GM21360 (cell line): Measurements from ENCODE around the gene CEBPB.
"Not testable (repeated sequence)": the region's sequence is repeated elsewhere in the genome, so short reads cannot be mapped to it uniquely, and the experiment has no call there.

Source experiments
- ATAC-seq: cut with Tn5 transposase; IDR thresholded peaks from one replicate; pipeline ENCODE4 v1.9.1; 2021; ENCODE audit warnings: mild to moderate bottlenecking, moderate library complexity; ENCODE audit not compliant: unreplicated experiment

The CEBPB gene

DNA sequence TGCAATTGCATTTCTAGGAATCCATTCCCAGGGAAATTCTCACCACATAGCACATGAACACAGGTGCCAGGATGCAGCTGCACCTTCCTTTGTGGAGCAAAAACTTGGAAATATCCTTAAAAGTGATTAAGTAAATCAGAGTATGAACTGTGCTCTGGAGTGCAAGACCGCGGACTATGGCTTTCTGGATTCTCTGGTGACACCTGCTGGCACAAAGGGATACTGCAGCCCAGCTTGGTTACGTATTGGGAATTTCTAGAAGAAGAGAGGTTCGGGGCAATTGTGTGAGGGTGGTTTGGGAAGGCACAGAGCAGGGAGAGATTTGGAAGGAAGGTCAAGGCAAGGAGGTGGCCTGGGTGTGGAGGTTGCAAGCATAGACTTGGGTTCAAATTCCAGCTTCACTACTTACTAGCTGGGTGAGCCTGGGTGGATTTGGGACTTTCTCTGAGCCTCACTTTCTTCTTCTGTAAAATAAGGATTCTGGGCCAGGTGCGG, 21.3 kb upstream of the CEBPB start:
- ATAC-seq = no peak

DNA sequence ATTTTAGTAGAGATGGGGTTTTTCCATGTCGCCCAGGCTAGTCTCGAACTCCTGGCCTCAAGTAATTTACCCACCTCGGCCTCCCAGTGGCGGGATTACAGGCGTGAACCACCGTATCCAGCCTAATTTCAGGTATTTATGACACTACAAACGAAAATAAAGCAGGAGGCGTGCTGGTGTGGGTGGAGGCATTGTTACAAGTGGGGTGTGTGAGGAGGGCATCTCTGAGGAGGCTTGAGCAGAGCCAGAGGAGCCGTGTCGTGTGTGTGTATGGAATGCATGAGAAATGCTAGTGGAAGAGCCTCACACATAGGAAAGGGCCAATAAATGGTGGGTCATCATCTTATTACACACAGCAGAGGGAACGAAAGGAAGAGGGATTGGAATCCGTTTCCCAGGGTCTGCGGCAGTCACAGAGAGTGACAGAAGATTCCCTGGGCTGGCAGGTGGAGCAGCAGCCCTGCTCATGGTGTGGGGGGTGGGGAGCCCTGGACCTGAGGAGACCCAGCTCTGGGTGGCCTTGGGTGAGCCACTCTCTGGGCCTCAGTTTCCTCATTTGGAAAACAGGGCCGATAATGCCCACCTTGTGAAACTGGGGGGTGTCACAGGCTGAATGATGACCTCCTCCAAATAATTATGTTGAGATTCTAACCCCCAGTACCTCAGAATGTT, 19.9 kb upstream of the CEBPB start:
- ATAC-seq = no peak

DNA sequence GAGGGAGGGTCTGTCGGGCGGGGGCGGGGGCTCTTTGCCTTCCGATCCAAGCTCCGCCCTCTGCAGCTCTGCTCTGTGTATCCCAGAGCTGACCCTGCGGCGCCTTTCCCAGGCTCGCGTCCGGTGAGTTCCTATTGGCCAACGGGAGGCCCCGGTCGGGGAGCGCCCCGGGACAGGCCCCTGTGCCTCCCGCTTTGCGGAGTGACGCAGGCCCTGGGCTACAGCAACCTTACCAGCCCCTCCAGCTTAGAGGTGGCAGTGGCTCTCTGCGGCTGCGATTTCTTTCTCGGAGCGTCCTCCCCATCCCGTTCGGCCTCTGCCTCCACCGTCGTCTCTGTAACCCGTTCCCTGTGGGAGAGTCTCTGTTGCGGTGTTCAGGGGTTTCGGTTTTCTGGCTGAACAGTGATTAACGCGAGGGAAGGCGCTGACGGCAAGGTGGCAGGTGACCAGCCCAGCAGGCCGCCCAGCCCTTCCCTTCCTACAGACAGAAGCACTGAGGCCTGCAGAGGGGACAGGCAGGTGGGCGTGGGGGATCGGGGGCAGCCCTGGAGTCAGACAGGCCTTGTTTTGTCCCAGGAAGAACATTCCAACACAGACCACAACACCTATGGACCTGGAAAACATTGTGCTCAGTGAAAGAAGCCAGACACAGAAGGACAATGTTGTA, 18.1 kb upstream of the CEBPB start:
- ATAC-seq = no peak

DNA sequence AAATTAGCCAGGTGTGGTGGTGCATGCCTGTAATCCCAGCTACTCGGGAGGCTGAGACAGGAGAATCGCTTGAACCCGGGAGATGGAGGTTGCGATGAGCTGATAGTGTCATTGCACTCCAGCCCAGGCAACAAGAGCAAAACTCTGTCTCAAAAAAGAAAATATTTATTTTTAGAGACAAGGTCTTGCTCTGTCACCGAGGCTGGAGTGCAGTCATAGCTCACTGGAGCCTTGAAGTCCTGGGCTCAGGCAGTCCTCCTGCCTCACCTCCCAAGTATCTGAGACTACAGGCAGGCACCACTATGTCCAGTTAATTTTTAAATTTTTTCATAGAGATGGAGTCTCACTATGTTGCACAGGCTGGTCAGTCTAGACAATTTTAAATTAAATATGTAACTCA, 16.2 kb upstream of the CEBPB start:
- ATAC-seq = no peak

DNA sequence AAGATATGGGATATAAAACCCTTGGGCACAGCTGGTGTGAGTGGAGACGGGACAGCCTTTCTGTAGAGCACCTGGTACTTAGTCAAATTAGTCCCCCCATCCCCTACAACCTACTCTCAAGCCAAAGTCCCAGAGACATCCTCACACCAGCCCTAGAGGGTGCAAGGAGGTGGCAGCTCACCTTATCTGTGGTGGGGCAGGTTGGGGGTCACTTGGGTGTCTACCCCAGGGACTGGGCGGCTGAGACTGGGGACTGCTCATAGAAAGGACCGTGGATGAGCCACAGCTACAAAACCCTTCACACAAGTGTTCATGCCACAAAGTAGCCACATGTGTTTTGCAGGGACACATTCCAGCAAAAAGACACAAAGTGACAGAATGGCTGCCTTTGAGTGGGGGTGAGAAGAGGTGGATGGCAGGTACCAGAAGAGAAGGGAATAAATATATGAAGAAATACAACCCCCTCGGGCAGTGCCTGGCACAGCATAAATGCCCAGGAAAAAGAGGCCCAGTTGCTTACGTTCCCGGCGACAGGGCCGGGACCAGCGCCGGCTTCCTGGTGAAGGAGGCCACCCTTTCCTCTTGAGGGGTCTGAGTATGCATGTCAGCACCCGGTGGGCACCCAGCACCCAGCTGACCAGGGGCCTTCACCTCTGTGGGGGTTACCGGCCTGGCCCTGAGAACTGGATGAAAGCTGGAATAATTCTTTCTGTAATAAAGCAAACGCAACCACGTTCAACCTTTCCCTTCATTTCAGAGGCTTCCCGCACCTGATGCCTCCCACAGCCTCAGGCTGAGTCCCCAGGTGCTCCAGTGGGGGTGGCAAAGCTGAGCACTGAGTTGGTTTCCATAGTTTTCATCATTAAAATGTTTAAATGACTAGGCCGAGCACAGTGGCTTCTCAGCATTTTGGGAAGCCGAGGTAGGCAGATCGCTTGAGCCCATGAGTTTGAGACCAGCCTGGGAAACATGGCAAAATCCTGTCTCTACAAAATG, 14.4 kb upstream of the CEBPB start:
- no peak for ATAC-seq

DNA sequence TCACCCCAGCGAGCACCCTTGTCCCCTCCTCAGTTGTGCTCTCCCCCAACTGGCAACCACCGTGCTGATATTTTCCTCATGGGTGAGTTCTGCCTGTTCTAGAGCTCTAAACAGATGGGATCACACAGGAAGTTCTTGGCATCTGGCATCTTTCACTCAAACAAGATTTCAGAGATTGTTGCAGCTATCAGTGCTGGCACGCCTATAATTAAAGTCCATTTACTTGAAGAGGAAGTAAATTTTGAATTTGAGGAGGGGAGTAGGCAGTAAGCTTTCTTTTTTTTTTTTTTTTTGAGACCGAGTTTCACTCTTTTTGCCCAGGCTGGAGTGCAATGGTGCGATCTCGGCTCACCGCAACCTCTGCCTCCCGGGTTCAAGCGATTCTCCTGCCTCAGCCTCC, 12.0 kb upstream of the CEBPB start:
- ATAC-seq = not testable (repeated sequence)

DNA sequence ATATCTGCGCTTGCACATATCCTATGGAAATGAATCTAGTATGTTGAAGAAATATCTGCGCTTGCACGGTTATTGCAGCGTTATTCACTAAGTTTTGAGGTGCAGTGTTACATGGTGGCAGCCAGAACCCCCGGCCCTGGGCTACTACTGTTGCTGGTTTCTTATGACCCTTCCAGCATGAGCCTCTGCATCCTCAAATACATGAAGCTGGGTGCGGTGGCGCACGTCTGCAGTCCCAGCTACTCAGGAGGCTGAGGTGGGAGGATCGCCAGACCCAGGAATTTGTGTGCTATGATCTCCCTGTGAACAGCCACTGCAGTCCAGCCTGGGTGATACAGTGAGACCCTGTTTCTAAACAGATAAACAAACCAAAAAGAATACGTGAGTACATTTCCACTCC, 9.3 kb upstream of the CEBPB start:
- ATAC-seq = no peak

DNA sequence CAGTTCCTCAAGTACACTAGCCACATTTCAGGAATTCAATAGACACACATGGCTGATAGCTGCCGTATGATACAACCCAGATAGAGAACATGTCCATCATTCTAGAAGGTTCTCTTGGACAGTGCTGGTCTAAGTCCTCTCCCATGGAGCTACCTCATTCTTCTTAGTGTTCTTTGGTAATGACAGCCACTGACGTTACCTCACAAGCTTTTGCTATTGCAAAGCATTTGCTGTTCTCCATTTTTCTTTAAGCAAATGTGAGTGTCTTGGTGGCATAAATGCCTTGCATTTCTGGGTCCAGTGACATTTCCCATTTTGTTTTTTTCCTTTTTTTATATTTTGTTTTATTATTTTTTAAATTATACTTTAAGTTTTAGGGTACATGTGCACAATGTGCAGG, 8.3 kb upstream of the CEBPB start:
- ATAC-seq = no peak

DNA sequence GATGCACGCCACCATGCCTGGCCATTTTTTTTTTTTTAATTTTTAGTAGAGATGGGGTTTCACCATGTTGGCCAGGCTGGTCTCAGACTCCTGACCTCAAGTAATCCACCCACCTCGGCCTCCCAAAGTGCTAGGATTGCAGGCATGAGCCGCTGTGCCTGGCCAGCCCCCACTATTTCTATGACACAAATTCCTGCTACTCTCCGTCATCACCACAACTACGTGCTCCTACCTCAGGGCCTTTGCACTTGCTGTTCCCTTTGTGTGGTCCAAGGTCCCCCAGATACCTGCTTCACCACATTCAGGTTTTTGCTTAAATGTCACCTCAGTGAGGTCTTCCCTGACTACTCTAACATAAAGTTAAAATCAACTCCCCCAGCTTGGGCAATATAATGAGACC, 5.2 kb upstream of the CEBPB start:
- no peak for ATAC-seq

DNA sequence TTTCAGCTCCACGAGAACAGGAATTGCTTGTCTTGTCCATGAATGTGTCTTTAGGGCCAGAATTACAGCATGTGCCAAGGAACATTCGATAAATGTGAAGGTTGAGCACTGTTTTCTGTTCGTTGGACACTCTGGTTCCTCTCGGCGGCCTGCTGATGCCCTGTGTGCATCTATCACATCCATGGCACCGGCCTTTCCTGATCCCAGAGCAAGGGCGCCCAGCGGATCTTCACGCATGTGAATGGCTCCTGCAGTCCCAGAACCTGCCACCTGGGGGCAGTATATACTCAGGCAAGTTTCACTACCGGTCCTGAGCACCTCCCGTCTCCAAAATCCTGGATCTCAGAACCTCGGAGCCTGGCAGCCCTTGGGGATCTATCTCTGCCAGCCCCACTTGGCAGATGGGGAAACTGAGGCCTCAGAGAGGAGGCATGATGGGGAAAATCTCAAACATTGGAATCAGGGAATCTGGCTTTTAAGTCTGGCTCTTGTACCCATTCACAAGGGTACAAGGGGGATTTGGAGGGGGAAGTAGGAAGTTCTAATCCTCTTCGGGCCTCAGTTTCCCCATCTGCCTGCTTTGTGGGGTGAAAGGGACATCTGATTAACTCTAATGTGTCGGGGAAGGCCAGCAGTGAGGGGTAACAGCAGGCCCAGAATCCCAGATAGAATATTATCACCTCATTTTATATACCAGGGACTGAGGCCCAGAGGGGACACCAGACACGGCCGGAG, 4.3 kb upstream of the CEBPB start:
- ATAC-seq = no peak

DNA sequence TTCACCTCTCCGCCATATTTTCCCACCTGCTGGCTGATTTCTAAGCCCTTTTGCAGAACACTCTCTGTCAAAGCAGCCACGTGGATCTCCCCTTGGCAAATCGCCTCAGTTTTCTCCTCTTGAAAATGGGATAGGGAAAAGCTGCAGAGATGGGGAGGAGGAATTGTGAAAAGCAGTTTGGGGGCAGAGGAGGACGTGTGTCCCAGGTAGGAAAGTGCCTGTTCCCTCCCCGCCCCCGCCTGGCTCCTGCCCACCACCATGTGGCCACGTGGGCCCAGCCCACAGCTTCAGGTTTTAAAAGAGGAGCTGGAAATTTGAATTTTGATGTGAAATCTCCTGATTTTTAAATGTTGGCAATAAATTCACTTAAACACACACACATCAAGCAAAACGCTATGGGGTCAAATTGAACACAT, 3.6 kb upstream of the CEBPB start:
- ATAC-seq = no peak

DNA sequence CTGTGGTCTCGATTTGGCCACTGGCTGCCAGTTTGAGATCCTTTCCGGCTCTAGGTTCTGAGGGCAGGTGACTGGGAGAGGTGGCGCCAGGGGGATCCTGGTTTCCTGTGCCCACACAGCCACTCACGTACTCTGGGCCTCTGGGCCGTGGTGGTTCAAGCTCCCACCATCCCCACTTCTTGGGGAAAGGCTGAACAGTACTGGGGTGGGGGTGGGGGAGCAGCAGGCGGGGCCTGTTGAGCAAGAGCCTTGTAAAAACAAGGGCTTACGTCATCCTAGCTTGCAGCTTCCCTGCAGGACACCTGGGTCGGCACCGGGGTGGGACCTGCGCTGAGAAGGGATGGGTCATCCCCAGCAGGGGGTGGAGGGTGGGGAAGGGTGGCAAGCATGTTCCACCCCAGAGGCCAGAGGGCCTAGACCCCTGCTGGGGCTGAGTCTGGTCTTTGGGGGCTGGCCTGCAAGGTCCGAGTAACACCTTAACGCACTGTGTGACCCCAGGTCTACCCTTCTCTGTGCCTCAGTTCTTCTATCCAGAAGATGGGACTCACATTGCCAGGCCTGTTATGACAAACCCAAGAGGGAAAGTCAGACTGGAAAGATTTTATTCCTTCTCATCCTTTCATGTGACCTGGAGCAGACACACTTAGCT, 3.1 kb upstream of the CEBPB start:
- ATAC-seq = no peak

DNA sequence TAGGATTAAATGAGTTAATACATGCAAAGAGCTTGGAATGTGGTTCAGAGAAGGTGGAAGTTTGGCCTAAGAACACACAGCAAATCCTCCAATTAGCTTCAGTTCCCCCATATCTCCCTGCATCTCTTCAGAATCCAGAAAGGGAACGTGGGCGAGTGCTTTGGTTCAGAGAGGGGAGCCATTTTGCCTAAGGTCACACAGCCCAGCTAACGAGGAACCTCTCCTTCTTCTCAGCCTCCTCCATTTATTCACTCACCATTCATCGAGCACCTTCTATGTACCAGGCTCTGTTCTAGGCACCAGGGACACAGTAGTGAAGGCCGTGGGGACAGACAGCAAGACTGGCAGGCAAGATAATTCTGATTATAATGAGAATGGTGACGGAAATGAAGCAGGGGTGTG, 2.3 kb upstream of the CEBPB start:
- no peak for ATAC-seq

DNA sequence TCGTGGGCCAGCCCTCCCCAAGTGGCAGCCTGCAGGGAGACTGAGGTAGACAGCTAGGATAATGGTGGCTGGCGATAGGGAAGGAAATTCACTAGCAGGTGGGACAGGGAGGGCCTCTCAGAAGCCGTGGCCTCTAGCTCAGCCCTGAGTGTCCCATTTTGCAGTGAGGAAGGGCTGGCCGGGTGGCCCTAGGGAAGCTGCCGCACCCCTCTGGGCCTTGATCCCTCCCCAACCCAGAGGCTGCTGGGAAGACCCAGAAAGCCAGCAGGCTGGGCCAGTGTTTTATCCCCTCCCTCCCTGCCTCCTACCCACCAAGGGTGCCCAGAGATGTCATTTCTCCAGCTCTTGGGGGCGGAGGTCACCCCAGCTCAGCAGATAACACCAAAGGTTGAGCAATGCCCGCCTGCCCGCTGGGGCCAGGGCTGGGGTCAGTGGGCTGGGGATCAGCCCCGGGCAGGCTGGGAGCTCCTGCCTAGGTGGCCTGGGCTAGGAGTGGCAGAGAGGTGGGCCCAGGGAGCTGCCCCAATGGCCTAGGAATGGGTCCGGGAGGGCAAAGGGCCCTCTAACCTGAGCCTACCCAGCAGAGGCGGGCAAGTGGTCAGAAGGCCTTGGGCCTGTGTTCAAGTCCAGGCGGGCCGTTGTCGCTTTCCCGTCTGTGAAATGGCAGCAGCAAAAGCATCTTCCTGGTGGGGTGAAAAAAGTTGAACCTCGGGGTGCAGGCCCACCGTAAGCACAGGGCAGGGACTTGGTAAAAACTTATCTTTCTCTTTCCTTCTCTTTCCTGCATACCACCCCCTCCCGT, 1.6 kb upstream of the CEBPB start:
- ATAC-seq = no peak

DNA sequence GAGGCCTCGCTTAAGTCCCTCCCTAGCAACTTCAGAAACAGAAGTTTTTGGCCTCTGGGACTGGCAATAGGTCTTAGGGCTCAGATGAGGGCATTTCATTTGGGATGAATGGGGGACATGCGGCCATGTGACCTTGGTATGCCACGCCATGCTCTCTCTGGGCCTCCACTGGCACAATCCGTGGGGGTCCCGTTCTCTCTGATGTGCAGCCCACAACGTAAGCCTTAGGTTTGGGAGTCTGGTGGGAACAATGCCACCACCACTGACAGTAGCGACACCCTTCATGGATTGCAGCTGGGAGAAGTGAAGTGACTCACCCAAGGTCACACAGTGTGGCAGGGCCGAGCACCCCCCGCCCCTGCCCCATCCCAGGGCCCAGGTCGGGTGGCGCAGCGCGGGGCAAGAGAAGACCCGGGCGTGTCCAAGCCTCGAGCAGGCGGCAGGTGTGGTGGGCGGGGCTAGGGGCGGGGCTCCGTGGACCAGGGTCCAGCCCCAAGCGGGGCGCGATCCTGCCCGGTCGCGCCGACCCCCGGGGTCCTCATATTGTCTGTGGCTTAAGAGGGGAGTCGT, 864 bp upstream of the CEBPB start:
- no peak for ATAC-seq

DNA sequence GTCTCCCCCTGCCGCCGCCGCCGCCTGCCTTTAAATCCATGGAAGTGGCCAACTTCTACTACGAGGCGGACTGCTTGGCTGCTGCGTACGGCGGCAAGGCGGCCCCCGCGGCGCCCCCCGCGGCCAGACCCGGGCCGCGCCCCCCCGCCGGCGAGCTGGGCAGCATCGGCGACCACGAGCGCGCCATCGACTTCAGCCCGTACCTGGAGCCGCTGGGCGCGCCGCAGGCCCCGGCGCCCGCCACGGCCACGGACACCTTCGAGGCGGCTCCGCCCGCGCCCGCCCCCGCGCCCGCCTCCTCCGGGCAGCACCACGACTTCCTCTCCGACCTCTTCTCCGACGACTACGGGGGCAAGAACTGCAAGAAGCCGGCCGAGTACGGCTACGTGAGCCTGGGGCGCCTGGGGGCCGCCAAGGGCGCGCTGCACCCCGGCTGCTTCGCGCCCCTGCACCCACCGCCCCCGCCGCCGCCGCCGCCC, 474 bp downstream of the CEBPB start:
- peak; percentile 15 for ATAC-seq

DNA sequence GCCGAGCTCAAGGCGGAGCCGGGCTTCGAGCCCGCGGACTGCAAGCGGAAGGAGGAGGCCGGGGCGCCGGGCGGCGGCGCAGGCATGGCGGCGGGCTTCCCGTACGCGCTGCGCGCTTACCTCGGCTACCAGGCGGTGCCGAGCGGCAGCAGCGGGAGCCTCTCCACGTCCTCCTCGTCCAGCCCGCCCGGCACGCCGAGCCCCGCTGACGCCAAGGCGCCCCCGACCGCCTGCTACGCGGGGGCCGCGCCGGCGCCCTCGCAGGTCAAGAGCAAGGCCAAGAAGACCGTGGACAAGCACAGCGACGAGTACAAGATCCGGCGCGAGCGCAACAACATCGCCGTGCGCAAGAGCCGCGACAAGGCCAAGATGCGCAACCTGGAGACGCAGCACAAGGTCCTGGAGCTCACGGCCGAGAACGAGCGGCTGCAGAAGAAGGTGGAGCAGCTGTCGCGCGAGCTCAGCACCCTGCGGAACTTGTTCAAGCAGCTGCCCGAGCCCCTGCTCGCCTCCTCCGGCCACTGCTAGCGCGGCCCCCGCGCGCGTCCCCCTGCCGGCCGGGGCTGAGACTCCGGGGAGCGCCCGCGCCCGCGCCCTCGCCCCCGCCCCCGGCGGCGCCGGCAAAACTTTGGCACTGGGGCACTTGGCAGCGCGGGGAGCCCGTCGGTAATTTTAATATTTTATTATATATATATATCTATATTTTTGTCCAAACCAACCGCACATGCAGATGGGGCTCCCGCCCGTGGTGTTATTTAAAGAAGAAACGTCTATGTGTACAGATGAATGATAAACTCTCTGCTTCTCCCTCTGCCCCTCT, 1.1 kb downstream of the CEBPB start:
- ATAC-seq = peak; percentile 29
